CD14-positive monocyte (primary cell): ENCODE measurements around the gene NTM. TPM values are rescaled to one million over a fixed set of nuclear protein-coding genes. Genes with fewer than 3 reads are reported as not detected.

ENCODE experiments used
- DNase-seq, 3 donors: peaks; one replicate each; pipeline ENCODE4 v3.0.0-alpha.2; 2011 to 2022
- H2AFZ ChIP-seq: 2 replicates; pipeline ENCODE4 v1.6.0; 2012; ENCODE audit warnings: mild to moderate bottlenecking, low read depth, low read length, inconsistent platforms; ENCODE audit not compliant: insufficient read depth, poor library complexity, severe bottlenecking
- H3K27ac ChIP-seq, 2 donors: 1 replicate in 1 of 2; 2 replicates in 1 of 2; pipeline ENCODE4 v1.5.1; 2012 to 2013; ENCODE audit warnings: low read length in 2 of 2, control low read depth in 1 of 2, inconsistent platforms in 1 of 2, low read depth in 1 of 2, mild to moderate bottlenecking in 1 of 2
- H3K27me3 ChIP-seq, 2 donors: one replicate each; pipeline versions ENCODE4 v1.6.0 to v1.6.1; 2011 to 2013; ENCODE audit warnings: low read length in 2 of 2; ENCODE audit not compliant: control insufficient read depth in 2 of 2, insufficient read depth in 2 of 2
- H3K36me3 ChIP-seq, 2 donors: replicated peaks in 1 of 2; 1 replicate in 1 of 2; 2 replicates in 1 of 2; pipeline versions ENCODE4 v1.5.1 to v1.6.1; 2012 to 2013; ENCODE audit warnings: low read length in 2 of 2, control low read depth in 1 of 2, inconsistent platforms in 1 of 2, mild to moderate bottlenecking in 1 of 2; ENCODE audit not compliant: insufficient read depth in 2 of 2, control insufficient read depth in 1 of 2
- H3K4me1 ChIP-seq, 2 donors: 1 replicate in 1 of 2; 2 replicates in 1 of 2; pipeline versions ENCODE4 v1.5.1 to v1.6.1; 2012 to 2013; ENCODE audit warnings: low read length in 2 of 2, control low read depth in 1 of 2, inconsistent platforms in 1 of 2, mild to moderate bottlenecking in 1 of 2, moderate library complexity in 1 of 2; ENCODE audit not compliant: insufficient read depth in 2 of 2, control insufficient read depth in 1 of 2
- H3K4me2 ChIP-seq: replicated peaks from 2 replicates; pipeline ENCODE3; 2012; ENCODE audit warnings: low read length, moderate library complexity, mild to moderate bottlenecking; ENCODE audit not compliant: poor library complexity, severe bottlenecking; ENCODE audit errors: extremely low read depth
- H3K4me3 ChIP-seq, 3 experiments: fragments of 200-600 bp in 1 of 3; sonication (generic) in 1 of 3; replicated peaks in 1 of 3; 1 replicate in 2 of 3; 2 replicates in 1 of 3; pipeline ENCODE4 v1.5.1; 2011 to 2013; ENCODE audit warnings: low read length in 3 of 3, mild to moderate bottlenecking in 3 of 3, control low read depth in 2 of 3, low read depth in 2 of 3, inconsistent platforms in 1 of 3, moderate library complexity in 1 of 3
- H3K79me2 ChIP-seq: 2 replicates; pipeline ENCODE4 v1.6.0; 2012; ENCODE audit warnings: mild to moderate bottlenecking, control low read depth, inconsistent platforms, low read length, moderate library complexity; ENCODE audit not compliant: insufficient read depth
- H3K9ac ChIP-seq: 2 replicates; pipeline ENCODE4 v1.6.0; 2017; ENCODE audit warnings: low read length, mild to moderate bottlenecking; ENCODE audit not compliant: insufficient read depth, poor library complexity, severe bottlenecking
- H3K9me3 ChIP-seq, 2 donors: replicated peaks in 1 of 2; 1 replicate in 1 of 2; 2 replicates in 1 of 2; pipeline versions ENCODE4 v1.5.1 to v1.6.1; 2012 to 2013; ENCODE audit warnings: low read length in 2 of 2, control low read depth in 1 of 2; ENCODE audit not compliant: control insufficient read depth in 1 of 2, insufficient read depth in 1 of 2
- H4K20me1 ChIP-seq: 2 replicates; pipeline ENCODE4 v1.6.0; 2012; ENCODE audit warnings: mild to moderate bottlenecking, low read length, control low read depth, moderate library complexity; ENCODE audit not compliant: insufficient read depth
- H3K27ac Mint-ChIP-seq, 7 donors: one replicate each; pipeline ENCODE4 v1.8.0; 2020; ENCODE audit warnings: mild to moderate bottlenecking in 7 of 7, mixed read lengths in 7 of 7, moderate library complexity in 6 of 7, inconsistent platforms in 2 of 7
- H3K27me3 Mint-ChIP-seq, 3 donors: one replicate each; pipeline ENCODE4 v1.8.0; 2021 to 2022; ENCODE audit warnings: low read depth in 3 of 3, mild to moderate bottlenecking in 3 of 3, mixed read lengths in 3 of 3, moderate library complexity in 3 of 3, inconsistent platforms in 1 of 3
- H3K36me3 Mint-ChIP-seq, 2 donors: one replicate each; pipeline ENCODE4 v1.8.0; 2020; ENCODE audit warnings: mixed read lengths in 2 of 2, inconsistent platforms in 1 of 2, mild to moderate bottlenecking in 1 of 2
- H3K4me1 Mint-ChIP-seq: one replicate; pipeline ENCODE4 v1.8.0; 2020; ENCODE audit warnings: mild to moderate bottlenecking, mixed read lengths
- H3K4me3 Mint-ChIP-seq, 2 donors: one replicate each; pipeline ENCODE4 v1.8.0; 2020; ENCODE audit warnings: mild to moderate bottlenecking in 2 of 2, mixed read lengths in 2 of 2, moderate library complexity in 1 of 2
- H3K9me3 Mint-ChIP-seq, 7 donors: one replicate each; pipeline ENCODE4 v1.8.0; 2020 to 2022; ENCODE audit warnings: mixed read lengths in 7 of 7, mild to moderate bottlenecking in 6 of 7, moderate library complexity in 6 of 7, inconsistent platforms in 2 of 7
- WGBS: methylation state at CpG from one replicate; pipeline ENCODE4 v1.1.5; 2013; ENCODE audit warnings: missing lambda C conversion rate; ENCODE audit not compliant: insufficient coverage; 5-methylcytosine and 5-hydroxymethylcytosine counted together
- intact Hi-C, 2 donors: fragments of 100-400 bp; cut with micrococcal nuclease; formaldehyde crosslinking; loops; one replicate each; pipeline versions ENCODE4 v1.15.0 to v1.15.1; 2023
- polyA plus RNA-seq, 3 donors: library from polyadenylated mRNA; depleted of rRNA in 1 of 3; unstranded in 2 of 3; stranded (reverse) in 1 of 3; fragments of 300-500 nt in 2 of 3; fragments of >200 nt in 1 of 3; fragmentation: Illumina TruSeq in 2 of 3; gene quantifications; 1 replicate in 2 of 3; 2 replicates in 1 of 3; pipeline ENCODE4 v1.2.3, GENCODE V29; 2012 to 2021
- TF ChIP-seq, protein P1 (sequence below): fragments of 200-600 bp; IDR thresholded peaks from one replicate; pipeline ENCODE4 v1.8.0; 2022; ENCODE audit warnings: antibody characterized with exemption, mild to moderate bottlenecking

The NTM gene
- polyA plus RNA-seq, 3 donors, result not detected

DNA sequence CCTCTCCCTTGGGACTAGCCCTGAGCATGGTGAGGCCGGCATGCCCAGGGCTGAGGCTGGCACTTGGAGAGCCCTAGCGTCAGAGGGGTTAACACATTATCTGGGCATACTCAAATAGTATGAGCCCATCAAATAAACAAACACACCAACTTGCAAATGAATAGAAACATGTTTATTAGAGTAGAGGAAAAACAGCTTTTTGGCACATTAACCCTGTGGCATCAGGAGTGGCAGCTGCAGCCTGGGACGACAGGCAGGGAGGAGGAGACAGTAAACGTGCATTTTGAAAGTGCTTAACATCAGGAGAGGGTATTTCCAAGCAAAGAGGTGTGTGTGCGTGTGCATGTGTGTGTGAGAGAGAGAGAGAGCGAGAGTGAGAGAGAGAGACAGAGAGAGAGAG, 684.9 kb downstream of the NTM start:
- H3K9ac ChIP-seq, result no peak overlapping the region
- H3K4me2 ChIP-seq, result no peak overlapping the region
- peaks cover 10% of the 10 kb centered on the region for H3K4me1 Mint-ChIP-seq
- no peak overlapping the region for H3K27ac Mint-ChIP-seq
- DNase-seq, result no peak
- WGBS, result 94% methylated on average over 5 of the region's 6 CpGs
- no peaks in the 10 kb centered on the region for H3K27me3 ChIP-seq
- H4K20me1 ChIP-seq, result no peaks in the 10 kb centered on the region
- H3K27ac ChIP-seq, result no peak overlapping the region
- H3K27me3 Mint-ChIP-seq, result peaks cover 0 to 8% (median 5%) of the 10 kb centered on the region in 3 donors
- peaks cover 0 to 1% (median 0%) of the 10 kb centered on the region in 7 donors for H3K9me3 Mint-ChIP-seq
- peaks cover 53 to 58% of the 10 kb centered on the region in 2 donors for H3K4me1 ChIP-seq
- H2AFZ ChIP-seq, result no peak overlapping the region
- no peaks in the 10 kb centered on the region for H3K9me3 ChIP-seq
- H3K36me3 ChIP-seq, result no peaks in the 10 kb centered on the region
- TF ChIP-seq, protein P1, sequence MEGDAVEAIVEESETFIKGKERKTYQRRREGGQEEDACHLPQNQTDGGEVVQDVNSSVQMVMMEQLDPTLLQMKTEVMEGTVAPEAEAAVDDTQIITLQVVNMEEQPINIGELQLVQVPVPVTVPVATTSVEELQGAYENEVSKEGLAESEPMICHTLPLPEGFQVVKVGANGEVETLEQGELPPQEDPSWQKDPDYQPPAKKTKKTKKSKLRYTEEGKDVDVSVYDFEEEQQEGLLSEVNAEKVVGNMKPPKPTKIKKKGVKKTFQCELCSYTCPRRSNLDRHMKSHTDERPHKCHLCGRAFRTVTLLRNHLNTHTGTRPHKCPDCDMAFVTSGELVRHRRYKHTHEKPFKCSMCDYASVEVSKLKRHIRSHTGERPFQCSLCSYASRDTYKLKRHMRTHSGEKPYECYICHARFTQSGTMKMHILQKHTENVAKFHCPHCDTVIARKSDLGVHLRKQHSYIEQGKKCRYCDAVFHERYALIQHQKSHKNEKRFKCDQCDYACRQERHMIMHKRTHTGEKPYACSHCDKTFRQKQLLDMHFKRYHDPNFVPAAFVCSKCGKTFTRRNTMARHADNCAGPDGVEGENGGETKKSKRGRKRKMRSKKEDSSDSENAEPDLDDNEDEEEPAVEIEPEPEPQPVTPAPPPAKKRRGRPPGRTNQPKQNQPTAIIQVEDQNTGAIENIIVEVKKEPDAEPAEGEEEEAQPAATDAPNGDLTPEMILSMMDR, result no peak
- no peak overlapping the region for H3K4me3 ChIP-seq
- intact Hi-C loops, result loop anchor here in 1 of 2 donors (5.0 kb wide), 1 partner anchor 228 kb away; no protein-coding TSS in a partner anchor
- no peaks in the 10 kb centered on the region for H3K79me2 ChIP-seq
- H3K4me3 Mint-ChIP-seq, result no peak overlapping the region
- no peaks in the 10 kb centered on the region for H3K36me3 Mint-ChIP-seq

DNA sequence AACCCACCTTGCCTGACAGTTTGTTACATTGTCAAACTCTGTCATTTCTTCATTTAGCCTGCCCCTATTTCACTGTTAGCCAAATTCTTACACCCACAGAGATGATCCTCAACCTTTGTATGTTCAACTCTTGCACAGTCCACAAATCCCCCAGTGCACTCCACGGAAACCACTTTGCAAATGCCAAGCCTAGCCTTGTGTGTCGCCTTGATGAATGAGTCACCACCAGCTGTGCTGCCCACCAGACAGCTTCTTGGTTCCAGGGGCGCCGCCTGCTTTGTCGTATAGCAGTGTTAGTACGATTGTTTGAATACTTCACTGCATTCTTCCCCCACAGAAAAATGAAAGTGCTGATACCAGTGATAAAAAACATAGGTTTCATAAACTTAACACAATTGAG, 686.3 kb downstream of the NTM start:
- Histone ChIP-seq H3K27ac (peak overlapping the region in 1 of 2 donors; percentile 82), H3K9ac (no peak overlapping the region), H3K27me3 (no peaks in the 10 kb centered on the region), H3K4me2 (no peak overlapping the region), H3K9me3 (no peaks in the 10 kb centered on the region), H3K4me1 (peaks cover 46 to 48% of the 10 kb centered on the region in 2 donors), H2AFZ (no peak overlapping the region), H3K36me3 (no peaks in the 10 kb centered on the region), H4K20me1 (no peaks in the 10 kb centered on the region), H3K4me3 (no peak overlapping the region), H3K79me2 (no peaks in the 10 kb centered on the region)
- Mint-ChIP-seq H3K4me1 (no peaks in the 10 kb centered on the region), H3K9me3 (peaks cover 0 to 1% (median 0%) of the 10 kb centered on the region in 7 donors), H3K4me3 (no peak overlapping the region), H3K27ac (no peak overlapping the region), H3K36me3 (no peaks in the 10 kb centered on the region), H3K27me3 (peaks cover 0 to 8% (median under 1%) of the 10 kb centered on the region in 3 donors)
- WGBS, result 75% methylated on average over 1 of the region's 6 CpGs
- intact Hi-C loops, result loop anchor here in 1 of 2 donors (5.0 kb wide), 1 partner anchor 229 kb away; no protein-coding TSS in a partner anchor
- TF ChIP-seq, protein P1, result no peak
- DNase-seq, result peak in 1 of 3 donors; percentile 22
